NCI-H2196 treated with DMSO at 0.1 percent for 48 hours (cell line): Measurements from ENCODE around the gene GPC5.
A peak's percentile ranks its signal among the peaks of the same experiment; 100 is the strongest.

ENCODE experiments used
- DNase-seq: peaks from one replicate; lab custom pipeline; 2025; ENCODE audit not compliant: unreplicated experiment; lab: John Stamatoyannopoulos, UW

GPC5 gene

GRCh38 chr13:92312823-92313222 is 914.4 kb downstream of the GPC5 start:
- DNase-seq: no peak

- DNase-seq: no peak
Measured at GRCh38 chr13:92313382-92313781, 915.0 kb downstream of the GPC5 start.

GRCh38 chr13:92315265-92315664 is 916.8 kb downstream of the GPC5 start:
- no peak for DNase-seq

- DNase-seq: no peak
Measured at GRCh38 chr13:92316030-92316429, 917.6 kb downstream of the GPC5 start.

- DNase-seq: no peak
Measured at GRCh38 chr13:92317066-92317465, 918.6 kb downstream of the GPC5 start.

- no peak for DNase-seq
Measured at GRCh38 chr13:92320323-92320722, 921.9 kb downstream of the GPC5 start.

GRCh38 chr13:92321174-92321573 is 922.8 kb downstream of the GPC5 start:
- no peak for DNase-seq

GRCh38 chr13:92345627-92346026 is 947.2 kb downstream of the GPC5 start:
- no peak for DNase-seq

- no peak for DNase-seq
Measured at GRCh38 chr13:92346046-92346445, 947.6 kb downstream of the GPC5 start.

GRCh38 chr13:92354583-92354982 is 956.2 kb downstream of the GPC5 start:
- no peak for DNase-seq

- no peak for DNase-seq
Measured at GRCh38 chr13:92355213-92355612, 956.8 kb downstream of the GPC5 start.

GRCh38 chr13:92362717-92363116 is 964.3 kb downstream of the GPC5 start:
- DNase-seq: no peak

- DNase-seq: no peak
Measured at GRCh38 chr13:92365904-92366303, 967.5 kb downstream of the GPC5 start.

- DNase-seq: no peak
Measured at GRCh38 chr13:92377396-92377795, 979.0 kb downstream of the GPC5 start.

- no peak for DNase-seq
Measured at GRCh38 chr13:92379371-92379770, 981.0 kb downstream of the GPC5 start.

- no peak for DNase-seq
Measured at GRCh38 chr13:92384410-92384809, 986.0 kb downstream of the GPC5 start.

GRCh38 chr13:92387245-92387644 is 988.8 kb downstream of the GPC5 start:
- DNase-seq: no peak

- DNase-seq: peak; percentile 33
Measured at GRCh38 chr13:92390217-92390616, 991.8 kb downstream of the GPC5 start.

GRCh38 chr13:92403606-92404005 is 1005.2 kb downstream of the GPC5 start:
- DNase-seq: no peak

GRCh38 chr13:92407858-92408257 is 1009.4 kb downstream of the GPC5 start:
- DNase-seq: no peak

- no peak for DNase-seq
Measured at GRCh38 chr13:92412481-92412880, 1014.1 kb downstream of the GPC5 start.

- DNase-seq: no peak
Measured at GRCh38 chr13:92412996-92413395, 1014.6 kb downstream of the GPC5 start.

GRCh38 chr13:92413452-92413851 is 1015.0 kb downstream of the GPC5 start:
- no peak for DNase-seq

- no peak for DNase-seq
Measured at GRCh38 chr13:92414851-92415250, 1016.4 kb downstream of the GPC5 start.
